Glomerular visceral epithelial cell (primary cell): ENCODE data around the gene NR2C2AP.
A peak's percentile ranks its signal among the peaks of the same experiment; 100 is the strongest.
"Not testable (repeated sequence)": the region's sequence is repeated elsewhere in the genome, so short reads cannot be mapped to it uniquely, and the experiment has no call there.

Experiments used
- DNase-seq: peaks from one replicate; pipeline ENCODE4 v3.0.0-alpha.2; 2016; ENCODE audit errors: extremely low spot score

The NR2C2AP gene, protein sequence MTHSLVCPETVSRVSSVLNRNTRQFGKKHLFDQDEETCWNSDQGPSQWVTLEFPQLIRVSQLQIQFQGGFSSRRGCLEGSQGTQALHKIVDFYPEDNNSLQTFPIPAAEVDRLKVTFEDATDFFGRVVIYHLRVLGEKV

GRCh38 chr19:19203012-19203856 is at the start of gene NR2C2AP:
Gene NR2C2AP (minus strand): TSS chr19:19203414. CDS start chr19:19203060, 354 bp downstream.
- peak; percentile 95 for DNase-seq

GRCh38 chr19:19250196-19250801 is 47.1 kb upstream of the NR2C2AP start:
- no peak for DNase-seq

DNA sequence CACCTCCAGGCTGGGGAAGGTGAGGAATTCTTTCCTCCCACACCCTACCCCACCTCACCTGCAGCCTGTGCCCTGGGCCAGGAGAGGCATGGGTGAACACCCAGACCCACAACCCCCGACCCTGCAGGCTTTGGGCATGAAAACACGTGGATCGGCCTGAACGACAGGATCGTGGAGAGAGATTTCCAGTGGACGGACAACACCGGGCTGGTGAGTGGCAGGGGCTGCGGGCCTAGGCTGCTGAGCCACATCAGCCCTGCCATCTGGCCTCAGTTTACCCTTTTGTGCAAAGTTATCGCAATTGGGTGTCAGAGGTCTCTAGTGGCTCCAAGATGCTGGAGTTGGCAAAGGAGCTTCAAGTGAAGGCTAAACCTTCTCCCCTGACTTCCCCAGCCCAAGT is 37.3 kb upstream of the NR2C2AP start:
- no peak for DNase-seq

GRCh38 chr19:19239675-19240074 is 36.5 kb upstream of the NR2C2AP start:
- DNase-seq = no peak

GRCh38 chr19:19238126-19238894 is 35.1 kb upstream of the NR2C2AP start:
- no peak for DNase-seq

GRCh38 chr19:19236173-19236572 is 33.0 kb upstream of the NR2C2AP start:
- DNase-seq = no peak

DNA sequence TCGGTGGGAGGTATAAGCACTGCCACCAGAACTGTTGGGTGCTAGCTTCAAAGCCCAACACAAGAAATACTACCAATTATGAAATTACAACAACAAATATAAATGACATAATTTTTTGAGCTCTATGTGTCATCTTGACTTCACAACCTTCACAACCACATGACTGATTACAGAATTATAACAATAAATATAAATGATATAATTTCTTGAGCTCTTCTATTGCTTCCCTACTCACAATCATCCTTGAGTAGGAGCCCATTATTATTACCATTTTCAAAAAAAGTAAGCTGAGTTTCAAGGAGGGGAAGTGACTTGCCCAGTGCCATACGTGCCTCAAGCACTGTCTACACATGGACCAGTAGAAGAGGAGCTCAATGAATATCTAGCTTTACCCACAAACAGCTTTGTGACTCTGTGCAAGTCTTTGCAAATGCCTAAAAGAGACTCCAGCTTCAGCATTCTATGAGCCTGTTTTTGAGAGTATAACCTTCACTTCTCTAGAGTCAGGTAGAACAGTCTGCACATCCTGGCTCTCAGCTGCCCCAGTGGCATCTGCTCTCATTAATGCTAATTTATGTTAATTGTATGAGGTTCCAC is 31.1 kb upstream of the NR2C2AP start:
- no peak for DNase-seq

DNA sequence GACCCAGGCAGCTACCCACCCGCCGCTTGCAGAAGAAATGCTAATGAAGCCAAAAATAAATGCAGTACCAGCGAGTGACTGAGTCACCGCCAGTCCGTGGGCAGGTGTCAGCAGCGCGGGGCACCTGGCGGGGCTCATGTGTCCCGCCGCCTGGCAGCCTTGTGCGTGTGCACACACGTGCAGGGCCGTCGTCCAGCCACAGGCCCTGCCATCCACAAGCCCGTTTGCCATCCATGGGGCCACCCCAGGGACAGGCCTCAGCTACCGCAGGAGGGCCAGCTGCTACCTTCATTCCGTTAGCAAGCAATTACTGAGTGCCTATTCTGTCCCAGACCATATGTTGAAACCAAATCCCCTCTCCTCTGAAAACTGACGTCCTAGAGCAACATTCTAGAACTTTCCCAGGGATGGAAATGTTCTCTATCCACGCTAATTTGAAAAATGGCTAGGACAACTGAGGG is 29.1 kb upstream of the NR2C2AP start:
- no peak for DNase-seq

- no peak for DNase-seq
Measured at GRCh38 chr19:19230999-19231398, 27.8 kb upstream of the NR2C2AP start.

GRCh38 chr19:19229701-19230100 is 26.5 kb upstream of the NR2C2AP start:
- no peak for DNase-seq

DNA sequence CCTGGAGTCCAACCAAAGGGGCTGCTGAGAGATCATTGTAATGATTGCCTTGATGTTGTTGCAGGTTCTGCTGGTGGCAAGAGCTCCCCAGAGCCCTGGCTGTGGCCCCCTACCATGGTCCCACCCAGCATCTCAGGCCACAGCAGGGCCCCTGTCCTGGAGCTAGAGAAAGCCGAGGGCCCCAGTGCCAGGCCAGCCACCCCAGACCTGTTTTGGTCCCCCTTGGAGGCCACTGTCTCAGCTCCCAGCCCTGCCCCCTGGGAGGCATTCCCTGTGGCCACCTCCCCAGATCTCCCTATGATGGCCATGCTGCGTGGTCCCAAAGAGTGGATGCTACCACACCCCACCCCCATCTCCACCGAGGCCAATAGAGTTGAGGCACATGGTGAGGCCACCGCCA is 24.0 kb upstream of the NR2C2AP start:
- DNase-seq = no peak

- DNase-seq = no peak
Measured at GRCh38 chr19:19226663-19227062, 23.4 kb upstream of the NR2C2AP start.

GRCh38 chr19:19226204-19226603 is 23.0 kb upstream of the NR2C2AP start:
- no peak for DNase-seq

- DNase-seq = peak; percentile 62
Measured at GRCh38 chr19:19224852-19225494, 21.8 kb upstream of the NR2C2AP start.

GRCh38 chr19:19224150-19224851 is 21.1 kb upstream of the NR2C2AP start:
- no peak for DNase-seq

GRCh38 chr19:19223636-19224035 is 20.4 kb upstream of the NR2C2AP start:
- no peak for DNase-seq

GRCh38 chr19:19223060-19223459 is 19.8 kb upstream of the NR2C2AP start:
- DNase-seq = no peak

GRCh38 chr19:19221000-19221399 is 17.8 kb upstream of the NR2C2AP start:
- DNase-seq = not testable (repeated sequence)

DNA sequence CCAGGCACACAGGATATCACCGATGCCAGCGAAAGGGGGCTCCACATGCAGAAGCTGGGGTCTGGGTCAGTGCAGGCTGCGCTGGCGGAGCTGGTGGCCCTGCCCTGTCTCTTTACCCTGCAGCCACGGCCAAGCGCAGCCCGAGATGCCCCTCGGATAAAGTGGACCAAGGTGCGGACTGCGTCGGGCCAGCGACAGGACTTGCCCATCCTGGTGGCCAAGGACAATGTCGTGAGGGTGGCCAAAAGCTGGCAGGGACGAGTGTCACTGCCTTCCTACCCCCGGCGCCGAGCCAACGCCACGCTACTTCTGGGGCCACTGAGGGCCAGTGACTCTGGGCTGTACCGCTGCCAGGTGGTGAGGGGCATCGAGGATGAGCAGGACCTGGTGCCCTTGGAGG is 15.7 kb upstream of the NR2C2AP start:
- no peak for DNase-seq

DNA sequence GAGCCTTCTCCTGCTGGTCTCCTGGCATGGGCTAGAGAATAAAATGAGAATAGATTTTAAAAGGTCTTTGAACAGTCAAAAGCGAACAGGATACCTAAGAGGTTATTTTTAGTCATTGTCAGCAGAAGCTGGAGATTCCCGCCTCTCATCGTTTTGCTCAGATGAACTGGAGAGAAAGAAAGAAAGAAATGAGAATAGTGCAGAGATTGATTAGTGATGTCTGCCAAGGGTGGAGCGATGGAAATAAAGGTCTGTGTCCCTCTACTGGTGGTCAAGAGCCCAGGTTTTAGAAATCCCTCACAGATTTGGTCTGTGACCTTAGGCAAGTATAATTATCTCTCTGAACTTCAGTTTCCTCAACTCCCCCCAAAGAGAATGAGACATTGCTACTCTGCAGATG is 13.9 kb upstream of the NR2C2AP start:
- DNase-seq = peak; percentile 19

- no peak for DNase-seq
Measured at GRCh38 chr19:19215792-19216191, 12.6 kb upstream of the NR2C2AP start.
